Nephron (organoid): Measurements from ENCODE around the gene TMEM236.

Experiments
- H3K27ac Mint-ChIP-seq, 3 experiments: 2 replicates each; pipeline ENCODE4 v1.8.0; 2020; ENCODE audit warnings: mixed read lengths in 3 of 3, mild to moderate bottlenecking in 2 of 3, moderate library complexity in 1 of 3
- H3K27me3 Mint-ChIP-seq: 2 replicates; pipeline ENCODE4 v1.8.0; 2021; ENCODE audit warnings: low read depth, mild to moderate bottlenecking, moderate library complexity, mixed read lengths
- H3K36me3 Mint-ChIP-seq: 2 replicates; pipeline ENCODE4 v1.8.0; 2020; ENCODE audit warnings: low read depth, mixed read lengths
- H3K4me1 Mint-ChIP-seq: 2 replicates; pipeline ENCODE4 v1.8.0; 2020; ENCODE audit warnings: mixed read lengths
- H3K4me3 Mint-ChIP-seq, 3 experiments: 2 replicates each; pipeline ENCODE4 v1.8.0; 2020; ENCODE audit warnings: mild to moderate bottlenecking in 3 of 3, mixed read lengths in 3 of 3, moderate library complexity in 2 of 3
- H3K9me3 Mint-ChIP-seq: 2 replicates; pipeline ENCODE4 v1.8.0; 2020; ENCODE audit warnings: mixed read lengths
- CTCF ChIP-seq, 3 experiments: fragments of 200-600 bp; sonication (generic); IDR thresholded peaks; one replicate each; pipeline ENCODE4 v1.5.0; 2021; ENCODE audit warnings: antibody characterized with exemption in 3 of 3; ENCODE audit not compliant: unreplicated experiment in 3 of 3

Gene TMEM236

GRCh38 chr10:17847585-17848296, 95.7 kb downstream of the TMEM236 start:
- peaks cover 9% of the 10 kb centered on the region for H3K4me1 Mint-ChIP-seq
- H3K9me3 Mint-ChIP-seq: no peaks in the 10 kb centered on the region
- H3K27me3 Mint-ChIP-seq: peaks cover 5% of the 10 kb centered on the region
- H3K4me3 Mint-ChIP-seq: no peak overlapping the region
- TF ChIP-seq CTCF (IDR thresholded peaks at IDR 0.05; ENCODE audit: unreplicated experiment in 3 of 3): peak; percentile 51 to 67 (median 60)
- no peak overlapping the region for H3K27ac Mint-ChIP-seq
- H3K36me3 Mint-ChIP-seq: no peaks in the 10 kb centered on the region

GRCh38 chr10:17848646-17849045, 96.6 kb downstream of the TMEM236 start:
- Mint-ChIP-seq H3K9me3 (no peaks in the 10 kb centered on the region), H3K27ac (no peak overlapping the region), H3K27me3 (peaks cover 5% of the 10 kb centered on the region), H3K4me3 (no peak overlapping the region), H3K36me3 (no peaks in the 10 kb centered on the region), H3K4me1 (peaks cover 9% of the 10 kb centered on the region)
- TF ChIP-seq CTCF (IDR thresholded peaks at IDR 0.05; ENCODE audit: unreplicated experiment in 3 of 3): no peak
